K562 treated with DMSO at 1 percent for 4 hours (cell line): ENCODE measurements around the gene C21orf58. TPM values are rescaled to one million over a fixed set of nuclear protein-coding genes. Genes with fewer than 3 reads are reported as not detected.

Source experiments
- total RNA-seq: library from RNA; unstranded; fragments of 300-600 nt; gene quantifications from 2 replicates; pipeline ENCODE4 v1.2.3, GENCODE V29; 2022; ENCODE audit not compliant: insufficient read depth

C21orf58 gene
- total RNA-seq: 23.2 and 28.5 TPM in 2 replicates

GRCh38 chr21:46323710-46324389 lies at the start of gene C21orf58, which contains the start of gene PCNT:
TSS of gene C21orf58 (minus strand) at chr21:46323870. CDS start at chr21:46322738, 1,132 bp downstream.
TSS of gene PCNT (plus strand) at chr21:46324156. CDS start at chr21:46324229, 73 bp downstream.

GRCh38 chr21:46285761-46286647 lies 37.7 kb downstream of the C21orf58 start, which contains the start of gene YBEY:
TSS of gene YBEY (plus strand) at chr21:46286342. CDS start at chr21:46286914, 572 bp downstream.

DNA sequence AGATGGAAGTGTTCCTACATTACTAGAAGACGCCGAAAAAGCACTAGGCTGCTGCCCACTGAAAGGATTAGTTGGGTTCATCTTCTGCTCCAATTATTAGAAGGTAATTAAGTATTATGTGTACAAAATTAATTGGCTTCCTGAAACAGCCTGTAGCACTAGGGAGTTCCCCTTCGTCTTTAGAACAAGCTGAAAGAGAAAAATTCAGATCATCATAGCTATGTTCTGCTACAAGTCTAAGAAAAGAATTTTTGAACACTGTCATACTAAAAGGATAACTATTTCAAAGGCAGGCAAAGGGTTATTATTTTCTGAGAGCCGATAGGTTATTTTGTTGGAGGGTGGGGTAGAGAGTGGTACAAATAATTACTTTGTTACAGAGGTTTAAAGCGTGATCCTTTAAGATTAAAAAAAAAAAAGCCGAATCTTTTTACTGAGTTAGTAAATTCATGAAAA lies 38.4 kb downstream of the C21orf58 start, which contains the start of gene MCM3AP:
Gene MCM3AP (minus strand): TSS at position 406 of the 456 bp plus-strand sequence. CDS start 325 bp downstream, at position 81.

Other genes starting within 250 kb of the C21orf58 start
- 7.0 and 15.1 TPM in 2 replicates for gene COL6A2, start 225.8 kb downstream of the C21orf58 start, total RNA-seq
- gene FTCD, start 168.3 kb downstream of the C21orf58 start, total RNA-seq: 0.79 TPM in 1 of 2 replicates, not detected in the other
- 104 and 133 TPM in 2 replicates for gene SPATC1L, start 139.4 kb downstream of the C21orf58 start, total RNA-seq
- 33.7 and 44.9 TPM in 2 replicates for gene LSS, start 95.1 kb downstream of the C21orf58 start, total RNA-seq
- gene MCM3AP, start 38.3 kb downstream of the C21orf58 start, total RNA-seq: 92.3 and 106 TPM in 2 replicates
- 18.7 and 34.5 TPM in 2 replicates for gene YBEY, start 37.5 kb downstream of the C21orf58 start, total RNA-seq
- gene PCNT, start 286 bp upstream of the C21orf58 start, total RNA-seq: 26.5 and 49.7 TPM in 2 replicates
- gene DIP2A, start 135.0 kb upstream of the C21orf58 start, total RNA-seq: 13.1 and 22.0 TPM in 2 replicates